Vagina (tissue), 2 donors: ENCODE results near the gene CST7.

Experiments
- POLR2A ChIP-seq, 2 donors: fragments of 450-650 bp; IDR thresholded peaks; one replicate each; pipeline ENCODE4 v1.6.1; 2017; ENCODE audit warnings: antibody characterized with exemption in 2 of 2, mild to moderate bottlenecking in 2 of 2, moderate library complexity in 2 of 2
- POLR2AphosphoS5 ChIP-seq, 2 donors: sonication (generic); formaldehyde crosslinking; IDR thresholded peaks; one replicate each; pipeline ENCODE4 v1.9.0; 2017; ENCODE audit warnings: antibody characterized with exemption in 2 of 2, mild to moderate bottlenecking in 2 of 2, low read depth in 1 of 2; ENCODE audit not compliant: insufficient read depth in 1 of 2
- TF ChIP-seq, protein P1 (sequence below), 3 experiments: fragments of 450-650 bp in 2 of 3; fragments of 200-600 bp in 1 of 3; sonication (generic) in 1 of 3; IDR thresholded peaks; one replicate each; pipeline ENCODE4 v1.5.1; 2017 to 2019; ENCODE audit warnings: antibody characterized with exemption in 3 of 3, mild to moderate bottlenecking in 2 of 3, moderate library complexity in 2 of 3

DNA sequence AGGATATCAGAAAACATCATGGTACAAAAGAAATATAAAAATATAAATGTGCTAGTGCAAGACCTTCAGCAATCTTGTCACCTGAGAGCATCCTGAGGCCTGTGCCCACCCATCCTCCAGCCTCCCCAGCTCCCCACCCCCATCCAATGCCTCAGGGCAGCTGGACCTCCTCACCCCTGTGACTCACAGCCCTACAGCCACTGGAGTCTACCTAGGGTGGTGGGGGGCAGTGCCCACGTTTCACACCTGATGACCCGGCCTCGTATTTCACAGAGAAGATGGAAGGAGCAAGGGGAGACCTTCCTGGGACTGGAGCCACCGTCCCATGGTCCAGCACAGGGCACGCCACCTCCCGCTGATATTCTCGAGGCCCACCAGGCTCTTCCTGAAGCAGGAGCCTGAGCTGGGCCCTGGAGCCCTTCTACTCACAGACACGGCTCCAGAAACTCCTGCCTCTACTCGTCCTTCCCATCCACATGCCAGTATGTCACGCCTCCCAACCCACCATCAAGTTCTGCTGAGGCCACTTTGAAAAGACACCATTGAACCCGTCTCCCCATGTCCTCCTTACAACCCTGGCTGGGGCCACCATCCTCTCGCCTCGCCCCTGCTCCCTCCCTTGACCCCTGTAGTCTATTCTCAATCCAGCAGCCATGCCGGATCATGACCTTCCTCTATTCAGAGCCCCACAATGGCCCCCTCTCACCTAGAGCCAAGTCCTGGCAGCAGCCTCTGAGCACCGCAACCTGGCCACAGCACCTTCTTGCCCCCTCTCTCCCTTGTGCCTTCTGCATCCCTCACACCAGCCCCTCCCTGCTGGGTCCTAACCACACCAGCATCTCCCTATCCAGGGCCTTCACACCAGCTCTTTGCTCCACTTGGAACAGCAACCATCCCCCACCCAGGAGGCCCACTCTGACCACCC is 30.2 kb downstream of the CST7 start:
- no peak for TF ChIP-seq POLR2A (IDR thresholded peaks at IDR 0.05)
- TF ChIP-seq, protein P1, sequence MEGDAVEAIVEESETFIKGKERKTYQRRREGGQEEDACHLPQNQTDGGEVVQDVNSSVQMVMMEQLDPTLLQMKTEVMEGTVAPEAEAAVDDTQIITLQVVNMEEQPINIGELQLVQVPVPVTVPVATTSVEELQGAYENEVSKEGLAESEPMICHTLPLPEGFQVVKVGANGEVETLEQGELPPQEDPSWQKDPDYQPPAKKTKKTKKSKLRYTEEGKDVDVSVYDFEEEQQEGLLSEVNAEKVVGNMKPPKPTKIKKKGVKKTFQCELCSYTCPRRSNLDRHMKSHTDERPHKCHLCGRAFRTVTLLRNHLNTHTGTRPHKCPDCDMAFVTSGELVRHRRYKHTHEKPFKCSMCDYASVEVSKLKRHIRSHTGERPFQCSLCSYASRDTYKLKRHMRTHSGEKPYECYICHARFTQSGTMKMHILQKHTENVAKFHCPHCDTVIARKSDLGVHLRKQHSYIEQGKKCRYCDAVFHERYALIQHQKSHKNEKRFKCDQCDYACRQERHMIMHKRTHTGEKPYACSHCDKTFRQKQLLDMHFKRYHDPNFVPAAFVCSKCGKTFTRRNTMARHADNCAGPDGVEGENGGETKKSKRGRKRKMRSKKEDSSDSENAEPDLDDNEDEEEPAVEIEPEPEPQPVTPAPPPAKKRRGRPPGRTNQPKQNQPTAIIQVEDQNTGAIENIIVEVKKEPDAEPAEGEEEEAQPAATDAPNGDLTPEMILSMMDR (IDR thresholded peaks at IDR 0.05): no peak
- TF ChIP-seq POLR2AphosphoS5 (IDR thresholded peaks at IDR 0.05; ENCODE audit: insufficient read depth in 1 of 2, low read depth in 1 of 2): no peak
